LNCaP clone FGC (cell line): ENCODE measurements around the gene ALPI.
"Not testable (repeated sequence)": the region's sequence is repeated elsewhere in the genome, so short reads cannot be mapped to it uniquely, and the experiment has no call there.

Source experiments
- DNase-seq: peaks from one replicate; pipeline ENCODE4 v3.0.0-alpha.2; 2011; ENCODE audit warnings: low read depth
- H3K4me3 ChIP-seq: 2 replicates; pipeline ENCODE4 v1.5.1; 2011; ENCODE audit warnings: mild to moderate bottlenecking, low read depth, low read length, control low read depth
- TF ChIP-seq, protein P1 (sequence below): IDR thresholded peaks from 2 replicates; pipeline ENCODE4 v1.5.1; 2012; ENCODE audit warnings: mild to moderate bottlenecking; ENCODE audit not compliant: control insufficient read depth, insufficient read depth; ENCODE audit errors: extremely low read depth

ALPI gene

DNA sequence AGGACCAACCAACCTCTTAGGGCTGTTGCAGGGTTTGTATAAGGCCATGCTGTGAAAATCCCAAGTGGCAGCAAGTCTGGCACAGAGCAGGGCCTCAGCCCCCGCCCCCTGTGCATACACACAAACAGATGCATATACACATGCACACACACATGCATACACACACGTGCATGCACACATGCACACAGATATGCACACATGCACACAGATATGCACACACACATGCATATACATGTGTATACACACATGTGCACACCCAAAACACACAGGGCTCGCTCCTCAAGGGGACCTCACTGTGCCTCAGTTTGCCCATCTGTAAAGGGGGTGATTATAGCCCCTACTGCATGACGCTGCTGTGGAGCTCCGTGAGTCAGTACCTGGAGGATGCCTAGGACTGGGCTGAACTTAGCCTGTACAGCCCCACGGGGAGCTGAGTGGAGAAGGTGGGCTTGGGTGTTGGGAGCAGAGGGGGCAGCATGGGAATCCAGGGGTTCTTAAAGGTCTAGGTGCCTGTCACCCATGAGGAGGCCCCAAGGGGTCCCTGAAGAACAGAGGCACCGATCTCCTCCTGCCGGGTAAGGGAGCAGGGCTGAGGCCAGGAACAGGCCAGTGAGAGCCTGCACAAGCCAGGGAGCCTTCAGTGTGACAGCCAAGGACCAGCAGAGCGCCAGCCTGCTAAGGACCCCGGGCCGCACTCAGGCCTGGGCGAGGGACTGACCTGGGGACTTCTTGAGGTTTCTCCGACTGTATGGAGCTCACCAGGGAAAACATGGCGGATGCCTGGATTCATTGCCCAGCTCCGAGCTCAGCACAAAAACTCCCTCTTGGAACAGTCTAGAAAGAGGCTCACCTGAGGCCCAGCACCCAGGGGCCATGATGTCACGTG lies 24.0 kb upstream of the ALPI start:
- no peak overlapping the region for H3K4me3 ChIP-seq
- DNase-seq: no peak
- TF ChIP-seq, protein P1, sequence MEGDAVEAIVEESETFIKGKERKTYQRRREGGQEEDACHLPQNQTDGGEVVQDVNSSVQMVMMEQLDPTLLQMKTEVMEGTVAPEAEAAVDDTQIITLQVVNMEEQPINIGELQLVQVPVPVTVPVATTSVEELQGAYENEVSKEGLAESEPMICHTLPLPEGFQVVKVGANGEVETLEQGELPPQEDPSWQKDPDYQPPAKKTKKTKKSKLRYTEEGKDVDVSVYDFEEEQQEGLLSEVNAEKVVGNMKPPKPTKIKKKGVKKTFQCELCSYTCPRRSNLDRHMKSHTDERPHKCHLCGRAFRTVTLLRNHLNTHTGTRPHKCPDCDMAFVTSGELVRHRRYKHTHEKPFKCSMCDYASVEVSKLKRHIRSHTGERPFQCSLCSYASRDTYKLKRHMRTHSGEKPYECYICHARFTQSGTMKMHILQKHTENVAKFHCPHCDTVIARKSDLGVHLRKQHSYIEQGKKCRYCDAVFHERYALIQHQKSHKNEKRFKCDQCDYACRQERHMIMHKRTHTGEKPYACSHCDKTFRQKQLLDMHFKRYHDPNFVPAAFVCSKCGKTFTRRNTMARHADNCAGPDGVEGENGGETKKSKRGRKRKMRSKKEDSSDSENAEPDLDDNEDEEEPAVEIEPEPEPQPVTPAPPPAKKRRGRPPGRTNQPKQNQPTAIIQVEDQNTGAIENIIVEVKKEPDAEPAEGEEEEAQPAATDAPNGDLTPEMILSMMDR: no peak

DNA sequence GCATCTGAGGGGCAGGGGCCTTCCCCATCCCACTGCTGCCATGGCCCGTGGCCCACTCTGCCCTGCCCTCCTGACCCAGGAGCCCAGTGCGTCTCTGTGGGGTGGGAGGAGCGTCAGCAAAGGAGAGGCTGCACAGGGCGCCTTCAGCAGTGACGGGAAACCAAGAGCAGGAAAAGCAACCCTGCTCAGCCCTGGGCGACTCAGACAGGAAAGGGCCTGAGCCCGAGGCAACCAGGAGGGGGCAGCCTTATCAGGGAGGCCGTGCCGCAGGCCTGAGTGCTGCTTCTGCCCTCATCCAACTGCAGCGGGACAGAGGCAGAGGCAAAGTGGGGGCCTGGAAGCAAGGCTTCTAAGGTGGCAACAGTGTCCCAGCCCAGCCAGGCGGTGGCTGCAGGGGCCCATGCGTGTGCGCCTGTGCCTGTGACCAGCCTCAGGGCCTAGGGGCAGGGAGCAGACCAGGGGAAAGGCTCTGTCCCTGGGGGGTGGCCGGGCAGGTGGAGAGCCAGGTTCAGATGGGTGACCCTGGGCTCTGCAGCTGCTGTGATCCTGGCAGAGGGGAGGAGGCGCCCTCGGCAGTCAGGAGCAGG lies 23.3 kb upstream of the ALPI start:
- TF ChIP-seq, protein P1: no peak
- H3K4me3 ChIP-seq: no peak overlapping the region
- no peak for DNase-seq

DNA sequence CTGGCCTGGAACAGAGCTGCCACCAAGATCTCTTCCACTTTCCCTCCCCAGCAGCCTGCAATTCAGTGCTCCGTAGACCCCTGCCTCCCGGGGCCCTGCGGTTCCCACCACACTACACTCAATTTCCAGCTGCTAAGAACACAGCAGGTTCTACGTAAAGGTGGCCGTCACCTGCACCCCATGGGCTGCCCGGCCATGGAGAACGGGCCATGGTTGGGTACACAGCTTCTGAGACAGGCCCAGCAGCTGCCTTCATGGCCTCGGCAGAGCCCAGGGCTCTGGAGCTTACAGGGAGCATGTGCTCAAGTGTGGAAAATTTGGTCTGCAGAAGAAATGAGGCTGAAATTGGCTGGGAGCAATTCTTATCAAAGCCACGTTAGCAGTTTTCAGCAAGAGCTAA lies 22.3 kb upstream of the ALPI start:
- not testable (repeated sequence) for H3K4me3 ChIP-seq, DNase-seq

DNA sequence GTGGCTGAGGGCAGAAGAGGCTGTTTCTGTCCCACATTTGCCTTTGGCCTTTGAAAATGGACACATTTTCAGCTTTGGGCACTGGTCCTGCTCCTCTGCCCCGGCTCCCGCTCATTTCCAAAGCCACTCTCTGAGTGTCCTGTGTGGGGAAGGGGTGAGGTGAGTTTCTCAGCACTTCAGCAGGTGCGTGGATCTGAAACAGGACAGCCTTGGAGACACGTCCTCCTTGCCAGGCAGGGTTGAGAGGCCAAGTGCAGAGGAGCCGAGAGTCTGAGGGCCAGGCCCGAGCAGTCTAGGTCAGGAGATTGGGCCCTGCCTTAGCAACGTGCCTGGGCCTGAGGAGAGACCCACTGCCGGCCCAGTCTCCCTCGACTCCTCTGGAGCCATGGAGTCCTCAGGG lies 21.9 kb upstream of the ALPI start:
- no peak for DNase-seq
- TF ChIP-seq, protein P1: no peak
- H3K4me3 ChIP-seq: no peak overlapping the region

DNA sequence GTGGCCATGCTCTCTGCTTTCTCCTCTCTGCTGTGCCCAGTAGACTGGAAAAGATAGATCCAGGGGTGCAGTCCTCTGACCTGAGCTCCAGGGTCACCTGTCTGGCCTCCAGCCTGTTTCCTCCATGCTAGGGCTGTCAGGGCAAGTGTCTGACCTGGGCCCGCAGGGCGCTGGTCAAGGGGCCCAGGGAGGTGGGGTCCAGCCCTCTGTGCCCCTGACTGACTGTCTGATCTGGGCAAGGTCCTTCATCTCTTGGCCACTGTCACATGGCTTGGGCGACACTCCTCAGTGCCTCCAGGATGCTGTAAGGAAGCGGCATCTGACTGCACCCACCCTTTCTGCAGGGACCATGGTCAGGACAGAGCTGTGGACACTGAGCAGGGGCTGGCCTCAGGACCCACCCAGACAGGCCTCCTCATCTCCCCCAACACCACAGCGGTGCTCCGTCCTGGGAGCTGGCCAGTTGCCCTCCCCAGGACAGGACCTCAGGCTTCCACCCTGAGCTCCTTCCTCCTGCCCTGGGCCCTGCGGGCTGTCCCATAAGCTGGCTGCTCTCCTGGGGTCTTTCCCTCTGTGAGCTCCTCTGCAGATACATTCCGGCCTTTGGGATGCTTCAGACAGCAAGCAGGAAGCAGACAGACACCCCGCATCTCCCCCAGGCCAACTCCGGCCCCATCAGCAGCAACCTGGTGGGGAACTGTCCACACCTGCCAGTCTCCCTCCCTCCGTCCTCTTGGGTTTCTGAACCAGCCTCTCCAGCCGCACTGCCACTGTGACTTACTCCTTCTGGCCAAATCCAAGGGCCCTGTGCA lies 21.2 kb upstream of the ALPI start:
- TF ChIP-seq, protein P1: no peak

DNA sequence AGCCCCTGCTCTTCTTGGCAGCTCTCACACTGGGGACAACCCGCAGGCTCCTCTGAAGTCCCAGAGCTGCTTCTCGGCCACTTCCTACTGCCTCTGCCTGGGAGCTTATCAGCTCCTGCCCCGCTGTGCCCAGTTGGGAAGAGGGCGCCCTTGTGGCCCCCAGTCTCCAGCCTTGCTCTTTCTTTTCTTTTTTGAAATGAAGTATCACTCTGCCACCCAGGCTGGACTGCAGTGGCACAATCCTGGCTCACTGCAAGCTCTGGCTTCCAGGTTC lies 20.6 kb upstream of the ALPI start:
- TF ChIP-seq, protein P1: no peak
- DNase-seq: no peak
- H3K4me3 ChIP-seq: no peak overlapping the region

More for the DNA sequence above, 21.2 kb upstream of the ALPI start:
- H3K4me3 ChIP-seq: no peak overlapping the region
- DNase-seq: no peak

DNA sequence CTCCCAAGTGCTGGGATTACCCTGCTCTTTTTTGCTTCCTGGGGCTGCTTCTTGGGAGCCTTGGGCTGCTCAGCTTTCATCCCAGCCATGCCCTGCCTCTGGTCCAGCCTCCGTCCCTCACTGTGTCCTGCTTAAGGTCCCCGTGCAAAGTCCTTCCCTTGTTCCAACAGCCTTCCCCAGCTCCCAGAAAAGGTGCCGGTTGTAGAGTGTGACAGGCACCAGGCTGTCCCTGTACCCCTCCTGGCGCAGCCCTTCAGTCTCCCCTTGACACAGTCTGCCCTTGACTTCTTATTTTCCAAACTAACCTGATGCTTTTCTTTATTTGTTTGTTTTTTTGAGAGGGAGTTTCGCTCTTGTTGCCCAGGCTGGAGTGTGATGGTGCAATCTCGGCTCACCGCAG lies 20.1 kb upstream of the ALPI start:
- TF ChIP-seq, protein P1: no peak
- DNase-seq: no peak
- H3K4me3 ChIP-seq: no peak overlapping the region
